MM.1S (cell line): ENCODE results near the gene IQSEC1.

Experiments
- DNase-seq: peaks from one replicate; pipeline ENCODE4 v3.0.0-alpha.2; 2015
- H2AFZ ChIP-seq: fragments of 300-600 bp; sonication (generic); 2 replicates; pipeline ENCODE4 v1.6.0; 2016; ENCODE audit warnings: antibody characterized with exemption, low read length
- H3F3A ChIP-seq: fragments of 300-600 bp; sonication (generic); 2 replicates; pipeline ENCODE4 v1.6.1; 2016; ENCODE audit warnings: mild to moderate bottlenecking, antibody characterized with exemption, low read length, moderate library complexity, mixed read lengths; ENCODE audit not compliant: insufficient read depth
- H3K27ac ChIP-seq: fragments of 300-600 bp; sonication (generic); 2 replicates; pipeline ENCODE4 v1.5.1; 2016; ENCODE audit warnings: mild to moderate bottlenecking, low read length
- H3K27me3 ChIP-seq: fragments of 300-600 bp; sonication (generic); replicated peaks from 2 replicates; pipeline ENCODE4 v1.6.0; 2016; ENCODE audit warnings: low read length; ENCODE audit not compliant: insufficient read depth
- H3K36me3 ChIP-seq: fragments of 300-600 bp; sonication (generic); replicated peaks from 2 replicates; pipeline ENCODE4 v1.6.1; 2016; ENCODE audit warnings: mild to moderate bottlenecking, low read length, mixed read lengths; ENCODE audit not compliant: insufficient read depth
- H3K4me1 ChIP-seq: fragments of 300-600 bp; sonication (generic); 2 replicates; pipeline ENCODE4 v1.6.1; 2016; ENCODE audit warnings: low read length, mixed read lengths
- H3K4me2 ChIP-seq: fragments of 300-600 bp; sonication (generic); 2 replicates; pipeline ENCODE4 v1.6.0; 2016; ENCODE audit warnings: low read depth, low read length
- H3K4me3 ChIP-seq: fragments of 300-600 bp; sonication (generic); 2 replicates; pipeline ENCODE4 v1.5.1; 2016; ENCODE audit warnings: low read length, mixed read lengths
- H3K79me2 ChIP-seq: fragments of 300-600 bp; sonication (generic); 2 replicates; pipeline ENCODE4 v1.6.1; 2016; ENCODE audit warnings: mixed run types, low read length, mixed read lengths
- H3K9ac ChIP-seq: fragments of 300-600 bp; sonication (generic); 2 replicates; pipeline ENCODE4 v1.6.1; 2016; ENCODE audit warnings: low read length, mixed read lengths
- H3K9me2 ChIP-seq: fragments of 300-600 bp; sonication (generic); replicated peaks from 2 replicates; pipeline ENCODE4 v1.6.1; 2016; ENCODE audit warnings: mild to moderate bottlenecking, low read length, mixed read lengths; ENCODE audit not compliant: insufficient read depth
- H3K9me3 ChIP-seq: fragments of 300-600 bp; sonication (generic); replicated peaks from 2 replicates; pipeline ENCODE4 v1.6.1; 2016; ENCODE audit warnings: mild to moderate bottlenecking, low read length, mixed read lengths; ENCODE audit not compliant: insufficient read depth
- H4K20me1 ChIP-seq: fragments of 300-600 bp; sonication (generic); 2 replicates; pipeline ENCODE4 v1.6.1; 2016; ENCODE audit warnings: mild to moderate bottlenecking, low read length, moderate library complexity, mixed read lengths; ENCODE audit not compliant: insufficient read depth
- EZH2 ChIP-seq: fragments of 300-600 bp; sonication (generic); optimal IDR thresholded peaks from 2 replicates; pipeline ENCODE3; 2017; ENCODE audit warnings: low read depth, mild to moderate bottlenecking, antibody characterized with exemption, low read length, mixed read lengths
- EZH2phosphoT487 ChIP-seq: fragments of 300-600 bp; sonication (generic); IDR thresholded peaks from 2 replicates; pipeline ENCODE4 v1.6.1; 2018; ENCODE audit warnings: antibody characterized with exemption, low read length
- TF ChIP-seq, protein P1 (sequence below): fragments of 300-600 bp; sonication (generic); IDR thresholded peaks from 2 replicates; pipeline ENCODE4 v1.5.1; 2016; ENCODE audit warnings: antibody characterized with exemption, low read length, mixed read lengths

IQSEC1 gene

DNA sequence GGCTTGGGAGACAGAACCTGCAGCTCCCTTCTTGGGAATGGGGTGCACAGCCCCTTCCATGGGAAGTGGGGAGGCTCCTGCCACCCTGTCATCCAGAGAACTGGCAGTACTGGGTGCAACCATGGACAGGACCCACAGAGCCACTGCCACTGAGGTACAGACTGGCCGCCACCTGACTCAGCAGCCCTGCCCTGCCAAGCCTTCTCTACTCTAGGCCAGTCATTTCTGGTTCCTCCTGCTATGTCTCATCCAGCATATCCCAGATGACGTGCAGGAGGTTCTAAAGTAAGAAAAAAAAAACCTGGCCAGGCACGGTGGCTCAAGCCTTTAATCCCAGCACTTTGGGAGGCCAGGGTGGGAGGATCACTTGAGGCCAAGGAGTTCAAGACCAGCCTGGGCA, 155.0 kb downstream of the IQSEC1 start:
- Histone ChIP-seq H4K20me1 (no peaks in the 10 kb centered on the region), H3K27me3 (no peaks in the 10 kb centered on the region), H3K4me3 (no peak overlapping the region), H3K79me2 (no peaks in the 10 kb centered on the region), H3K4me1 (no peaks in the 10 kb centered on the region), H3F3A (no peaks in the 10 kb centered on the region), H3K27ac (no peak overlapping the region), H3K9me2 (no peaks in the 10 kb centered on the region), H3K9ac (no peak overlapping the region), H3K36me3 (no peaks in the 10 kb centered on the region), H3K9me3 (no peaks in the 10 kb centered on the region), H2AFZ (no peak overlapping the region), H3K4me2 (no peak overlapping the region)
- no peak for DNase-seq
- TF ChIP-seq EZH2phosphoT487 (no peak), EZH2 (no peak)
- TF ChIP-seq, protein P1, sequence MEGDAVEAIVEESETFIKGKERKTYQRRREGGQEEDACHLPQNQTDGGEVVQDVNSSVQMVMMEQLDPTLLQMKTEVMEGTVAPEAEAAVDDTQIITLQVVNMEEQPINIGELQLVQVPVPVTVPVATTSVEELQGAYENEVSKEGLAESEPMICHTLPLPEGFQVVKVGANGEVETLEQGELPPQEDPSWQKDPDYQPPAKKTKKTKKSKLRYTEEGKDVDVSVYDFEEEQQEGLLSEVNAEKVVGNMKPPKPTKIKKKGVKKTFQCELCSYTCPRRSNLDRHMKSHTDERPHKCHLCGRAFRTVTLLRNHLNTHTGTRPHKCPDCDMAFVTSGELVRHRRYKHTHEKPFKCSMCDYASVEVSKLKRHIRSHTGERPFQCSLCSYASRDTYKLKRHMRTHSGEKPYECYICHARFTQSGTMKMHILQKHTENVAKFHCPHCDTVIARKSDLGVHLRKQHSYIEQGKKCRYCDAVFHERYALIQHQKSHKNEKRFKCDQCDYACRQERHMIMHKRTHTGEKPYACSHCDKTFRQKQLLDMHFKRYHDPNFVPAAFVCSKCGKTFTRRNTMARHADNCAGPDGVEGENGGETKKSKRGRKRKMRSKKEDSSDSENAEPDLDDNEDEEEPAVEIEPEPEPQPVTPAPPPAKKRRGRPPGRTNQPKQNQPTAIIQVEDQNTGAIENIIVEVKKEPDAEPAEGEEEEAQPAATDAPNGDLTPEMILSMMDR, result no peak

DNA sequence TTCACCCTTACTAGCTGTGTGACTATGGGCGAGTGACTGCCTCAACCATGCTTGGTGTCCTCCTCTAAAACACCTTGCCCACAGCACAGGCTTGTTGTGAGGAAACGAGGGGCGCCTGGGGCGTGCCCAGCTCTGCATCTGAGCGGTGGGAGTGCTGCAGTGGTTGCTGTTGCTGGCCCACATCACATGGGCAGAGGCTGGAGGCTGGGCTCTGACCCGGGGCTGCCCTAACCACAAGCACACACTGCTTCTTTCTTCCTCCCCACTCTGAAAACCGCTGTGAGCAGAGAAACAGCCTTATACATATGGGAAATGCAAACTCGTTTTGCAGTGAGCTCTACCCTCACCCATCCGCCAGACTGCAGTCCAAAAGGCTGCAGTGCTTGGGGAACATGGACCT, 157.1 kb downstream of the IQSEC1 start:
- H3K9ac ChIP-seq, result no peak overlapping the region
- no peaks in the 10 kb centered on the region for H3K79me2 ChIP-seq
- no peaks in the 10 kb centered on the region for H3K9me3 ChIP-seq
- DNase-seq, result no peak
- H3K4me2 ChIP-seq, result no peak overlapping the region
- H3K27ac ChIP-seq, result no peak overlapping the region
- H3F3A ChIP-seq, result no peaks in the 10 kb centered on the region
- H3K4me1 ChIP-seq, result no peaks in the 10 kb centered on the region
- H3K4me3 ChIP-seq, result no peak overlapping the region
- no peak overlapping the region for H2AFZ ChIP-seq
- no peaks in the 10 kb centered on the region for H3K27me3 ChIP-seq
- no peaks in the 10 kb centered on the region for H4K20me1 ChIP-seq
- no peaks in the 10 kb centered on the region for H3K9me2 ChIP-seq
- TF ChIP-seq, protein P1, result no peak
- no peak for TF ChIP-seq EZH2phosphoT487
- no peak for TF ChIP-seq EZH2
- H3K36me3 ChIP-seq, result no peaks in the 10 kb centered on the region; the same call in 1 of the 2 replicates

DNA sequence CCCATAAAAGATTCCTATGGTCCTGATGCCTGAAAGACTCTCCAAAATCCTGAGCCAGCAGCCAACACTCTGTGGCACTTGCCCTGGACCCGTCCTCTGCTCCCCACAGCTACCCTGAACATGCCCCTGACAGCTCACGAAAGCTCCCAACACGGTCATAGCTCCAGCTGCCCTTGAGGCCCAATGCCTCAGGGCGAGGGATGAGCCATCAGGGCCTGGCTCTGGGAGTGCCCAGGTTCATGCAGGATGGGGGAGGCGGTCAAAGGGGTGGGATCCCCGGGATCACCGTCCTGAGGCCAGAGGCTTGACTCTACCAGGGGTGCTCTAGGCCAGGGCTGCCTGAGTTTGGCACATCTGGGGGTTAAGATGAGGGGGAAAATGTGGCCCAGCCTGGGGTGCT, 159.1 kb downstream of the IQSEC1 start:
- no peaks in the 10 kb centered on the region for H3K9me2 ChIP-seq
- H3F3A ChIP-seq, result no peaks in the 10 kb centered on the region
- H3K4me2 ChIP-seq, result no peak overlapping the region
- H3K4me1 ChIP-seq, result no peaks in the 10 kb centered on the region
- no peaks in the 10 kb centered on the region; the same call in none of the 2 replicates for H3K36me3 ChIP-seq
- no peak for DNase-seq
- no peaks in the 10 kb centered on the region for H3K79me2 ChIP-seq
- TF ChIP-seq EZH2 (no peak), EZH2phosphoT487 (no peak)
- TF ChIP-seq, protein P1, result no peak
- no peaks in the 10 kb centered on the region for H3K9me3 ChIP-seq
- H4K20me1 ChIP-seq, result no peaks in the 10 kb centered on the region
- H3K27me3 ChIP-seq, result no peaks in the 10 kb centered on the region
- no peak overlapping the region for H3K4me3 ChIP-seq
- no peak overlapping the region for H3K27ac ChIP-seq
- H3K9ac ChIP-seq, result no peak overlapping the region
- no peak overlapping the region for H2AFZ ChIP-seq
